ENCODE measurements around the gene CCDC102B. TPM values are rescaled to one million over a fixed set of nuclear protein-coding genes. Genes with fewer than 3 reads are reported as not detected.

CCDC102B gene
- total RNA-seq, 1 donor from 2014 or later, result 0.17 TPM

DNA sequence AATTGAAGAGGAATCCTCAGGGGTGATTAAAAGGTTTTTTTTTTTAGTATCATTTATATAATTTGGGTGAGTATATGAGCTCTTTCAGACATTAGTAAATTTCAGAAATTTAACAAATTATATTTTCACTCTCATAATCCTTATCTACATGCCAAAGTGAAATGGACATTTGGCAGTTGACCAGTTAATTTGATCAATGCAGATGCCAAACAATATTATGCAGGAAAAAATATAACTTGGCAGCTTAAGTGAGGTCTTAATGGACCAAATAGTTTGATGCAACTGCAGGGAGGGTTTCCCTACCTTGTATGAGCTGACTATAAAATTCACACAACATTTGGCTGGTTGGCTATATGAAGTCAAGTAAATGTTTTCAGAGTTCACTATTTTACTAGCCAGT is 185.2 kb downstream of the CCDC102B start:
- TF ChIP-seq, protein P1, sequence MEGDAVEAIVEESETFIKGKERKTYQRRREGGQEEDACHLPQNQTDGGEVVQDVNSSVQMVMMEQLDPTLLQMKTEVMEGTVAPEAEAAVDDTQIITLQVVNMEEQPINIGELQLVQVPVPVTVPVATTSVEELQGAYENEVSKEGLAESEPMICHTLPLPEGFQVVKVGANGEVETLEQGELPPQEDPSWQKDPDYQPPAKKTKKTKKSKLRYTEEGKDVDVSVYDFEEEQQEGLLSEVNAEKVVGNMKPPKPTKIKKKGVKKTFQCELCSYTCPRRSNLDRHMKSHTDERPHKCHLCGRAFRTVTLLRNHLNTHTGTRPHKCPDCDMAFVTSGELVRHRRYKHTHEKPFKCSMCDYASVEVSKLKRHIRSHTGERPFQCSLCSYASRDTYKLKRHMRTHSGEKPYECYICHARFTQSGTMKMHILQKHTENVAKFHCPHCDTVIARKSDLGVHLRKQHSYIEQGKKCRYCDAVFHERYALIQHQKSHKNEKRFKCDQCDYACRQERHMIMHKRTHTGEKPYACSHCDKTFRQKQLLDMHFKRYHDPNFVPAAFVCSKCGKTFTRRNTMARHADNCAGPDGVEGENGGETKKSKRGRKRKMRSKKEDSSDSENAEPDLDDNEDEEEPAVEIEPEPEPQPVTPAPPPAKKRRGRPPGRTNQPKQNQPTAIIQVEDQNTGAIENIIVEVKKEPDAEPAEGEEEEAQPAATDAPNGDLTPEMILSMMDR (conservative IDR thresholded peaks at IDR 0.05; ENCODE audit: low read depth, low read length), result no peak
- DNase-seq (ENCODE audit: low read depth), result no peak
- H3K4me3 ChIP-seq (ENCODE audit: low read depth, low read length), result no peak overlapping the region

DNA sequence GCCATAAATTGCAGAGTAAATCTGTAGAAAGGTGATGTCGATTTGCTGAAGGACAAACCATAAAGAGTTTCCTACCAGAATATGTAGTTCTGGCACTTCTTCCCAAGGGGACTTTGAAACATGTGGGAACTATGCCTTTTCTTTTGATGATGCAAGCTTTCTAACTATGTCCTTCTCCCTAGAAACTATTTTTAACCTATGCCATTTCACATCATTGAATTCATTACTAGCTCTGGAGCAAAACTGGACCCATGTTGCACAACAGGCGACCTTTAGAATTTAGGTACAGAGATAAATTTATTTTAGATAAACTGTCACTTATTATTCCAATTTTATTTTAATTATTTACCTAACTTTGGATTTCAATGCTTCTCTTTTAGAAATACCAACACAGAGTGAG is 186.5 kb downstream of the CCDC102B start:
- no peak for DNase-seq (ENCODE audit: low read depth)
- no peak overlapping the region for H3K4me3 ChIP-seq (ENCODE audit: low read depth, low read length)
- TF ChIP-seq, protein P1 (conservative IDR thresholded peaks at IDR 0.05; ENCODE audit: low read depth, low read length), result no peak

DNA sequence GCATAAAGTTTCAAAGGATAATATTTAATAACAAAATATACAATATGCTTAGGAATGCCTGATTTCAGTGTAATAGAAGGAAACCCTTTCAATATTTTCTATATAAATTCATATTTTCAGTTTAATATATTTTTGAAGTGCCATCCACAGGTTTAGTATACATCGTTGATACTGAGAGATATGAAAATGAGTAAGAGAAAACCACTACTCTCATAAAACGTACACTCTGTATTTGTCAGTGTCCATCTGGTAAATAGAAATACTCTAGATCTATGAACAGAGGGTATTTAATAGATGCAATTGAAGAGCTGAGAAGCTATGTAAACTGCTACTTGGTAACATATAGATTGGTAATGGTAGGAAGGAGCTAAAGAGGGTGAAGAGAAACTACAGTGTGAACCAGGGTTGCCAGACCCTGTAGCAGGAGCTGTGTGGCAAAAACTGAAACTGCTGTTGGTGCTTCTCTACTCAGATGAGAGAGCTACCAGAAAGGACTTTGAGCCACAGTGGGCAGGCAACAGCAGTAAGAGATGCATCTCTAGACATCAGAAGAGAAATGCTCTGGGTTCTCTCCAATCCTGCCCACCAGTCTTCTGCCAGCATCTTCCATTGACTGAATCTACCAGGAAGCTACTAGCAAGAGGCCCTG is 187.4 kb downstream of the CCDC102B start:
- TF ChIP-seq, protein P1 (conservative IDR thresholded peaks at IDR 0.05; ENCODE audit: low read depth, low read length), result no peak
- no peak overlapping the region for H3K4me3 ChIP-seq (ENCODE audit: low read depth, low read length)
- no peak for DNase-seq (ENCODE audit: low read depth)

DNA sequence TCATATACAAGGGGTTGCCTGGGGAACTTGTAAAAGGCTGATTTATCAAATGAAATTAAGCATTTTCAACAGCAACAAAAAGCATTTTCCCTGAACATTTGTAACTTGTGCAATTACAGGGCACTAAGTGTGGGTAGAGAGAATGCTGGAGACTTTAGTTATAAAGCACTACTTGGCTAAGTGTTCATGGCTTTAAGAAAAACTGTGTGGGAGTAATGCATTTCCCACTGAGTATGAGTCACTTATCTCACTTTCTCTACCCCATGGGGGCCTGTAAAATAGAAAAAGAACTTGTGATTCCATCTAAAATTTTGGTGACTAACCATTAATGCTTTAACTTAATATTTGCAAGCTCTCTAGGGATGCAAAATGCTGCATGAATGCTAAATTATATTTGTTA is 193.4 kb downstream of the CCDC102B start:
- TF ChIP-seq, protein P1 (conservative IDR thresholded peaks at IDR 0.05; ENCODE audit: low read depth, low read length), result no peak
- no peak overlapping the region for H3K4me3 ChIP-seq (ENCODE audit: low read depth, low read length)
- DNase-seq (ENCODE audit: low read depth), result no peak

DNA sequence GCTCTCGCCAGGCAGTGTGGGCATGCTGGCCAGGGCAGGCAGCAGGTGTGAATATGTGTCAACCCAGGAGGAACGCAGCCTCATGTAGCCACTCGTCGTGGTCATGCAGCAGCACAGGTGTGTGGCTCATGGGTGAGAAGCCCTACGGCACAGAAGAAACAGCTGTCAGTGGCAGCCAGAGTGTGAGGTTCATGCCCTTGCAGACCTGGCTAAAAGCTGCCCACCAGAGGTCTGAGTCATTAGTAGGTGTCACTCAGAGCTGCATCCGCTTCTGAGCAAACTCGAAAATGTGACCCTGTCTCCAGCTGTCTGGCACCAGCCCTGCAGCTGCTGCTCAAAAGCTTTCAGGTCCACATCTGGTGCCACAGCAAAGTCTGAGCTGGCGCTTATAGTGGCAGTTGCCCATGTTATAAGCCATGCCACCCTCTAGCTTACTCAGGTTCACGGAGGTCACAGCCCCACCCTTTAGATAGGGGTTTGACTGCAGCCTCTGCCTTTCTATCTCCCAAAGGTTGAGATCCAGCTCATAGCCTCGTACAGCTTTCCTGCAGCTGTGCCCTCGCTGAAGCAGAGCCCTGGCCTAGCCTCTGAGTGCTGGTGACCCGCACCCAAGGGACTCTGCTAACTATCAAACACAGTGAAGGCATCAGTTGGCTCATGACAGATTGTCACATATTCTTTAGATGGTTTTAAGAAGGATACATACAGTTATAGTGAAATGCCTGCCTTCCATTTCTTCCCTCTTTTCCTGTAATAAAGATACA is 195.0 kb downstream of the CCDC102B start:
- TF ChIP-seq, protein P1 (conservative IDR thresholded peaks at IDR 0.05; ENCODE audit: low read depth, low read length), result no peak
- H3K4me3 ChIP-seq (ENCODE audit: low read depth, low read length), result no peak overlapping the region
- no peak for DNase-seq (ENCODE audit: low read depth)

DNA sequence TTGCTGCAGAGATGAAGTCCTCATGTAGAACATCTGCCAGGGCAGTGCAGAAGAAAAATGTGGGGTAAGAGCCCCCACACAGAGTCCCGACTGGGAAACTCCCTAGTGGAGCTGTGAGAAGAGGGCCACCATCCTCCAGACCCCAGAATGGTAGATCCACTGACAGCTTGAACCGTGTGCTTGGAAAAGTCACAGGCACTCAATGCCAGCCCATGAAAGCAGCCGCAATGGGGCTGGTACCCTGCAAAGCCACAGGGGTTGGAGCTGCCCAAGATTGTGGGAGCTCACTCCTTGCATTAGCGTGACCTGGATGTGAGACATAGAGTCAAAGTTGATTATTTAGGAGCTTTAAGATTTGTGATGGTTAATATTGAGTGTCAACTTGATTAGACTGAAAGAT is 197.8 kb downstream of the CCDC102B start:
- TF ChIP-seq, protein P1 (conservative IDR thresholded peaks at IDR 0.05; ENCODE audit: low read depth, low read length), result no peak
- H3K4me3 ChIP-seq (ENCODE audit: low read depth, low read length), result no peak overlapping the region
- DNase-seq (ENCODE audit: low read depth), result no peak
